Stimulated activated CD4-positive, alpha-beta T cell treated with anti-CD3 and anti-CD28 coated beads, Interleukin-15, amount 100 ng/mL, for 1 hour (primary cell): ENCODE measurements around the gene TBC1D19.
A peak's percentile ranks its signal among the peaks of the same experiment; 100 is the strongest.

Source experiments
- DNase-seq, 2 donors: peaks; one replicate each; pipeline ENCODE4 v3.0.0-alpha.2; 2020; ENCODE audit warnings: low read depth in 1 of 2, low spot score in 1 of 2

Gene TBC1D19

DNA sequence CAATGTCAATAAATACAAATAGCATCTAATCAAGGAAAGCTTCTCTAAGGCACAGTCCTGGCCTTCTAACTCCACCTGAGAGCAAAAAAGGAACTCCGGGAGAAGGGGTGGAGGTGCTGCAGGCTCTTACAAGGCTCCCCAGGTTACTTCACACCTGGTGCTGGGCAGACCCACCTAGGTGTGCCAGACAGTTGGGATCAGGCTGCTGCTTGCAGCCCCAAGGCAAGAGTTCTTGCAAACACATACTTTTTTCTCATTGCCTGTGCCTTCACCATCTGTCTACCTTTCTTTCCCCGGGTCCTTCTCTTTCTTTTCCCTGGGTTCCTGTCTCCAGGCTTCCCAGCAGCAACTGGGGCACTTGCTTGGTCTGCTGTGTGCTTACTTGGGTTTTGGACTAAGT, 195.3 kb downstream of the TBC1D19 start:
- DNase-seq = no peak

GRCh38 chr4:26779674-26780073, 195.8 kb downstream of the TBC1D19 start:
- no peak for DNase-seq

DNA sequence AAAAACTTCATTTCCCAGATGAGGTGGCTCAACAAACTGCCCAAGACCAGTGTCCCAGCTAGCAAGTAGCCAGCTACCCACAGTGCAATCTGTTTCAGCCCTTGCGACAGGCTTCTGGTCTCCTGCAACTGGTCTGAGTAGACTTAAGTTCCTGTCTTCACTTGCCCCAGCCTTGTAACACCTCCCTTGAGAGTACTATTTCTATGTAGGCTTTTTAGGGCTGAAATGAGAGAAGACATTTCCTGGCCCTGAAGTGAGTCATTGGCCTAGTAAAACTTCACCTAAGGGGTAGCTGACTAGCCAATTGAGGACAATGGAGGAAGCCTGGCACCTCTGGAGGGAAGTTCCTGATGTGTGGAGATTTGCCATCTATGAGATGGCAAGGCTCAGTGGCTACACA, 196.7 kb downstream of the TBC1D19 start:
- DNase-seq = no peak

DNA sequence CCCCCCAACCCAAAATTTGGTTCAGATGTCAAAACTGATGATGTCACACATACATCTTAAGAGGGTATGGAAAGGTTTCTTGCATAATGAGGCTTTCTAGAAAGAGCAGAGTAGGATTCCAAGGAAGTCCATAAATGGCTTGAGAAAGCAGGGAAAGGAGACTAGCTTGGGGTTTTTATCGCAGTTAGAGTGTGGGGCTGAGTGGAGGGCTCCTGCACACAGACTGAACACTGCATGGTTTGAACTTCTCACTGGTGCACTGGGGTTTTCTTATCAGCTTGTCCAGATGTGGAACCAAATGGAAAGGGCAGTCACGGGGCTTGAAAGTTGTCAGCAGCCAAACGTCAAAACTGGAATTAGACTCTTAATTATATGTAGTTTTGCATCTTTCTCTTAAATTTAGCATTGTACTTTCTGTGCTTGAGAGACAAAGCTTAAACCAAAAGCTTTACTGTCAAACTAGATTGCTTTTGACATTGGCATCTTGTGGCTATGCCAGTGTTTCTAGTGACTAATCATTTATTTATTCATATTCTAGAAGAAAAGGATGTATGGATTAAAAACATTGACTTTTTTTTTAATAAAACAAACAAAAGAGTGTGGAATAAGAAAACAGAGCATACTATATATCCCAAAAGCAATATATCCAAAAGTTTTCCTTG, 198.4 kb downstream of the TBC1D19 start:
- no peak for DNase-seq

DNA sequence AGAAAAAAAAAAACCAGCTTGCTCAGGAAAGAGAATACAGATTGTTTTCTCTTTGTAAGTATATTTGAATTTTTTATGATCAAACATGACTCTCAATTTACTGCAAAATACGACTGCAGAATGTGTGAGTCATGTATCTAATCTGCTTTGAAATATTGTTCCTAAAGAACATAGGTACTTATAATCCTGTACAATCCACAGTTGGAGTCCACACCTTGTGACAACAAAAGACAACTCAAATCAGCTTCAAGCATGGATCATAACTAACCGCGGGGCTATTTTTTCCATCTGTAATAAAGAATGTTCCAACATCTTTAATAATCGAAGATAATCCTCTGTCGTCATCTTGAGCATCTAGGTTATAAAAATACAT, 198.9 kb downstream of the TBC1D19 start:
- DNase-seq = no peak

DNA sequence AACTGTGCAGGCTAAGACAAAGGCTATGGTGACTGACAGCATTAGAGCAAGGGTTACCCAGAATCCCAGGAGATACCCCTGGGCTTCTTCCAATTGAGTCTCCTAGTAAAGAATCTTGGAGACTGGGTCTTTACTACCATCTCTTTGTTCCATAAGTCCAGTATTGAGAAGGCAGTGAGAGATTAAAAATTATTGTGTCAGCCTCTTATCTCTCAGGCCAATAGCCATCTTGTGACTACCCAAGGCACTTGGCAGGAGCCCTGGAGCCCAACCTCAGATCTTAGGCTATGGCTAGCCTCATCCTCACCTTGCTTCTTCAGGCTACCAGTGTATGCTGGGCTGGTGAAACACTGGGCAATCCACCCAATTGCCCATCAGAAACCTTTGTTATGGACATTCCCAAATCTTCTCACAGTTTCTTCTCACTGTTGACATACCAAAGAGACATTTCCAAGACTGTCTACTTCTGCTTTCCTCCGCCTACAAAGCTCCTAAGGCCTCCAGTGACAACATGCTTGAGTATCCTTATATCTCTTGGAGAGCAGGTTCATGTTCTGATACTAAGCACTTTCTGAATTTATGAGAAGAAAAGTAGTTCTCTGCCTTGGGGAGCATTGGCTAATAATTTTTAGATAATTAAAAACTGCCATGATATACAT, 200.5 kb downstream of the TBC1D19 start:
- no peak for DNase-seq

GRCh38 chr4:26785312-26785711, 201.4 kb downstream of the TBC1D19 start:
- DNase-seq = no peak

DNA sequence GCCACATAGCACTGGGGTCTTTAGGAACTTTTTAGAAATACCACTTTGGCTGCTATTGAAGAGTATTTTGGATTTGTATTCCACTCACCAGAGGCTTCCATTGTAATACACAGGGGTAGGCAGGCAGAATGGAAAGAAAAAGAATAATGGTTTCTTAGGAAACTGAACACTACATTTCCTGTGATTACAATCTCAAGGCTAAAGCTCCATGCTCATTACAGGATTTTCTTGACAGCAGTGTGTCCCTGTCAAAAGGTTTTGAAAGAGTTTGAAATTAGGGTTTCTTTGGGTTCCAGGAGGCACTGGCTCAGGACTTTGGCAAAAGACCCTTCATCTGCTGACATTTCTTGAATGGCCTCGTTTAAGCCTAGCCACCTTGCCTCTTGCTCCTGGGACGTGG, 201.9 kb downstream of the TBC1D19 start:
- DNase-seq = no peak

GRCh38 chr4:26786916-26787315, 203.0 kb downstream of the TBC1D19 start:
- DNase-seq = no peak

DNA sequence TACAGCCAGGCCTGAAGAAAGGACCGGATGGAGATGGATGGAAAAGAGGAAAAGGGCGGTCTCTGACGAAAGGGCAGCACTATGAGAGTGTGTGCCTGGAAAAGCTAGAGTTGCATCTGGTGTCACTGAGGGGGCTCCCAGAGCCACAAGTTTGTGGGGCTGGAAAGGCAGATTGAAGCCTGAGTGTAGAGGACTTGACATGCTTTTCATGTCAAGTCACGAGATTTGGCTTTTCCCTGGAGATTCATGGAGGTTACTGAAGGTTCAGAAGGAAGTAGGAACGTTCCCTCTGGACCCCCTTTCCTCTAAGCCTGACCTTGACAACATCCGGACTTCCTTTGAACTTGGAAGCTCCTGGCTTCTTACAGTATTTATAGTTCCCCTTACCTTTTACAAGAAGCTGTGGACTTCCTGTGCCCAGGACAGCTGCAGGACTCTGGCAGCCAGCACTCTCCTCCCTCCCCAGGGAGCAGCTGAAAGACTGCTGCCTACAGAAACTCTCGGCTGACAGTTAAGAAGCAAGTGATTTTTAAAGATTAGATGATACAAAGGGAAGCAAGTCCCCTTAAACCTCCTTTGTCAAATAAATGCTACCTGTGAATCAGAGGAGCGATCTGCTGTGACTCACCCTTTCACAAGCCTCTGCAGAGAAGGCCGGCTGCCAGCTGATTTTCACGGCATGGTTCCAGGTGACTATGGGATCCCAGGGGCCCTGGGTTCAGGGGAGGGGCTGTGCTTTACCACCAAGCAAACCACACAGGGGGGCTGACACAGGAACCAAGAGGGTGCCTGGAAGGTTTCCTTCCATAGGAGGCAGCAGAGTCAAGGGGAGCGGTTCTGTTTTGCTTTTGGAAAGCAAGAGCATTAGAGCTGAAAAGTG, 203.8 kb downstream of the TBC1D19 start:
- peak in 1 of 2 donors; percentile 6 for DNase-seq

DNA sequence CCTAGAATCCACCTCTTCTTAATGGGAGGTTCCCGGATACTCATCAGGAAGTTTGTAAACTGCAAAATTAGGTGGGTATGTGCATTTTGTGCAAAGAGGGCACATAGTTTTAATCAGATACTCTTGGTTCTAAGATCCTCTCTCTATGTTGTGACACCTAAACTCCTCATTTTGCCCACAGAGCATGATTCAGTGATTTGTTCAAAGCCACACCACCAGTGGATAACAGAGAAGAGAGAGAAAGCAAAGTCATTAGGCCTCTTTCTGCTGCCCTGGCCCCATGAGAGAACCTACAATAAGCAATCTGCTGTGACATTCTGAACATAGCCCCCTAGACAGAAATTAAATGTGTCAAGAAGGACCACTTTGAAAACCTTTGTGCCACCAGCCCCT, 204.5 kb downstream of the TBC1D19 start:
- no peak for DNase-seq

- DNase-seq = no peak
Measured at GRCh38 chr4:26789208-26789607, 205.3 kb downstream of the TBC1D19 start.

GRCh38 chr4:26791346-26791745, 207.5 kb downstream of the TBC1D19 start:
- DNase-seq = no peak

- no peak for DNase-seq
Measured at GRCh38 chr4:26792639-26793038, 208.8 kb downstream of the TBC1D19 start.

GRCh38 chr4:26793735-26794134, 209.9 kb downstream of the TBC1D19 start:
- DNase-seq = no peak

- no peak for DNase-seq
Measured at GRCh38 chr4:26796081-26796480, 212.2 kb downstream of the TBC1D19 start.

DNA sequence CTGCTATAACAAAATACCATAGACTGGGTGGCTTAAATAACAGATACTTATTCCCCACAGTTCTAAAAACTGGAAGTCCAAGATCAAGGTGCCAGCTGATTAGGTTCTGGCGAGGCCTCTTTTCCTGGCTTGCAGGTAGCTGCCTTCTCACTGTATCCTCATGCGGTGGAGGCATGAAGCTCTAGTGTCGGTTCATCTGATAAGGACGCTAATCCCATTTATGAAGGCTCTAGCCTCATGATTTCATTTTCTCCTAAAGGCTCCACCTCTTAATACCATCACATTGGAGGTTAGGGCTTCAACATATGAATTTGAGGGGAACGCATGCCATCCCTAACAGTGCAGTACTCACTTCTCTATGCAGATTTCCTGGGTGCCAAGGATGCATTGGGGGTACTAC, 218.9 kb downstream of the TBC1D19 start:
- DNase-seq = no peak

DNA sequence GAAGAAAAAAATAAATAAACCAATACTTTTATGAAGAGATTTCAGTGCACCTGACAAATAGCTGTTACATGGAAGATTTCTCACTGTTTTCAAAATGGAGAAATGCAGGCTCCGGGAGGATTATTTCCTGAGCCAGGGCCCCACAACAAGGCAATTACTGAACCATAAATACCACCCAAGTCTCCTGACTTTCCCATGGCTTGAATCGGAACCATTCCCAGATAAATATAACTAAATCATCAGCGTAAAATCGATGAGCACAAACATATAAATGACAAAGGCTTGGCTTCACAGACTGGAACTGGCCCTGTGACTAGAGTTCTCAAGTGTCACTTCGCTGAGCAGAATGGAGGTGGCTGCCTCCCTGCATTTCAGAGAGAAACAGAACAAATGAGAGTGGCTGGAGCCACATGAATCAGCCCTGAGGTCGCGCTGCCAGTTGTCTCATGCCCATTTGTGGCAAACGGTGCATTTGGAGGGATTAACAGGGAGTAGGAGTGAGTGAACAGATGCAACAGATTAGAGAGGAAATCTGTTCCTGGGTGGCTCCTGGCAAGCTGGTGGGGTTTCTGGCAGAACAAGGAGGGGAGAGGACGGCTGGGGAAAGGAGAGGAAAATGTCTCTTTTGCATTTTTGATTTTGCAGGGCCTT, 219.5 kb downstream of the TBC1D19 start:
- no peak for DNase-seq

GRCh38 chr4:26804451-26804850, 220.6 kb downstream of the TBC1D19 start:
- DNase-seq = no peak

- no peak for DNase-seq
Measured at GRCh38 chr4:26804925-26805324, 221.0 kb downstream of the TBC1D19 start.
